ENCODE results near the gene WBP4. TPM values are rescaled to one million over a fixed set of nuclear protein-coding genes. Genes with fewer than 3 reads are reported as not detected.

WBP4 gene
- total RNA-seq, 1 donor = 8.7 TPM

GRCh38 chr13:41019578-41020347 is 41.5 kb upstream of the WBP4 start:
- no peak for DNase-seq (ENCODE audit: insufficient read length, low spot score, missing footprints)
- peaks cover 83% of the 10 kb centered on the region for H3K79me2 ChIP-seq (ENCODE audit: insufficient read depth, low read length)
- peaks cover 11% of the 10 kb centered on the region for H4K20me1 ChIP-seq (ENCODE audit: insufficient read depth, low read length)
- H3K9me3 ChIP-seq (ENCODE audit: low read depth, low read length) = no peaks in the 10 kb centered on the region
- H3K4me2 ChIP-seq (ENCODE audit: insufficient read depth, low read length) = no peak overlapping the region
- no peak overlapping the region for H3K27ac ChIP-seq (ENCODE audit: low read depth, low read length)
- no peaks in the 10 kb centered on the region for H3K27me3 ChIP-seq (ENCODE audit: insufficient read depth, low read length)
- peaks cover 11% of the 10 kb centered on the region for H3K4me1 ChIP-seq (ENCODE audit: insufficient read depth, low read length)
- H3K36me3 ChIP-seq (ENCODE audit: insufficient read depth, low read length) = no peaks in the 10 kb centered on the region
- no peak for TF ChIP-seq CTCF (IDR thresholded peaks at IDR 0.05; ENCODE audit: extremely low read depth, low read depth, low read length)
- no peak overlapping the region for H3K4me3 ChIP-seq (ENCODE audit: insufficient read depth, low read length)
- no peak overlapping the region for H2AFZ ChIP-seq (ENCODE audit: low read length)

DNA sequence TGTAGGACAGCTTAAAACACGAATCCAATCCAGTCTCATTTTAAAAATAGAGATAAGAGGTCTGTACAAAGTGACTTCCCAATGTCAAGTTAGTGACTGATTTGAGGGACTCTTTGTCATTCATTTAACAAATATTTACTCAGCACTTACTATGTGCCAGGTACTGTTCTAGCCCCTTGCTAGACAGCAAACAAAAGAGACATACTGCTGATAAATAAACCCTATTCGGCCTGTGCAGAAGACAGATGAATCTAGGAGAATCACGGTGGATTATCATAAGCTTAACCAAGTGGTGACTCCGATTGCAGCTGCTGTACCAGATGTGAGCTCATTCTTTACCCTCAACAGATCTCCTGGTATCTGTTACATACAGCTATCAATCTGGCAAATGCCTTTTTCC is 35.8 kb upstream of the WBP4 start:
- H4K20me1 ChIP-seq (ENCODE audit: insufficient read depth, low read length) = peaks cover 35% of the 10 kb centered on the region
- H3K4me3 ChIP-seq (ENCODE audit: insufficient read depth, low read length) = no peak overlapping the region
- H3K27me3 ChIP-seq (ENCODE audit: insufficient read depth, low read length) = no peaks in the 10 kb centered on the region
- DNase-seq (ENCODE audit: insufficient read length, low spot score, missing footprints) = no peak
- no peak overlapping the region for H2AFZ ChIP-seq (ENCODE audit: low read length)
- TF ChIP-seq CTCF (IDR thresholded peaks at IDR 0.05; ENCODE audit: extremely low read depth, low read depth, low read length) = no peak
- H3K4me2 ChIP-seq (ENCODE audit: insufficient read depth, low read length) = no peak overlapping the region
- no peaks in the 10 kb centered on the region for H3K9me3 ChIP-seq (ENCODE audit: low read depth, low read length)
- no peaks in the 10 kb centered on the region for H3K36me3 ChIP-seq (ENCODE audit: insufficient read depth, low read length)
- peaks cover 10% of the 10 kb centered on the region for H3K4me1 ChIP-seq (ENCODE audit: insufficient read depth, low read length)
- H3K79me2 ChIP-seq (ENCODE audit: insufficient read depth, low read length) = peaks cover 84% of the 10 kb centered on the region
- no peak overlapping the region for H3K27ac ChIP-seq (ENCODE audit: low read depth, low read length)

DNA sequence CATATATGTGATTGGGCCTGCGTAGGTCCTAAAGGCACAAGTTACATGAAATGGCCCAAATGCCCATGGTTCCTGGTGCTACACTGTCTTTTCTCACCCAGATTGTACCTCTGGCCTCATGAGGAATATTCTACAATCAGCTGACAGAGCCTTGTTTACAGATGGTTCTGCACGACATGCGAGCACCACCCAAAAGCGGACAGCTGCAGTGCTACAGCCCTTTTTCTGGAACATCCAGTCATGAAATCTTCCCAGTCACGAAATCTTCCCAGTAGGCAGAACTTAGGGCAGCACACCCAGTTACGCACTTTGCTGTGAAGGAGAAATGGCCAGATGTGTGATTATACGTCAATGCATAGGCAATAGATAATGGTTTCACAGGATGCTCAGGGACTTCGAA is 34.5 kb upstream of the WBP4 start:
- Histone ChIP-seq H3K4me3 (ENCODE audit: insufficient read depth, low read length) (no peak overlapping the region), H3K4me1 (ENCODE audit: insufficient read depth, low read length) (peaks cover 10% of the 10 kb centered on the region), H3K27ac (ENCODE audit: low read depth, low read length) (no peak overlapping the region), H4K20me1 (ENCODE audit: insufficient read depth, low read length) (peaks cover 38% of the 10 kb centered on the region), H2AFZ (ENCODE audit: low read length) (no peak overlapping the region), H3K79me2 (ENCODE audit: insufficient read depth, low read length) (peaks cover 80% of the 10 kb centered on the region), H3K9me3 (ENCODE audit: low read depth, low read length) (no peaks in the 10 kb centered on the region), H3K36me3 (ENCODE audit: insufficient read depth, low read length) (no peaks in the 10 kb centered on the region), H3K27me3 (ENCODE audit: insufficient read depth, low read length) (no peaks in the 10 kb centered on the region), H3K4me2 (ENCODE audit: insufficient read depth, low read length) (no peak overlapping the region)
- no peak for DNase-seq (ENCODE audit: insufficient read length, low spot score, missing footprints)
- TF ChIP-seq CTCF (IDR thresholded peaks at IDR 0.05; ENCODE audit: extremely low read depth, low read depth, low read length) = no peak

- Histone ChIP-seq H3K4me3 (ENCODE audit: insufficient read depth, low read length) (no peak overlapping the region), H3K4me2 (ENCODE audit: insufficient read depth, low read length) (no peak overlapping the region), H3K36me3 (ENCODE audit: insufficient read depth, low read length) (no peaks in the 10 kb centered on the region), H3K27me3 (ENCODE audit: insufficient read depth, low read length) (no peaks in the 10 kb centered on the region), H2AFZ (ENCODE audit: low read length) (no peak overlapping the region), H3K79me2 (ENCODE audit: insufficient read depth, low read length) (peaks cover 73% of the 10 kb centered on the region), H4K20me1 (ENCODE audit: insufficient read depth, low read length) (peaks cover 38% of the 10 kb centered on the region), H3K27ac (ENCODE audit: low read depth, low read length) (peak overlapping the region; percentile 19), H3K9me3 (ENCODE audit: low read depth, low read length) (no peaks in the 10 kb centered on the region), H3K4me1 (ENCODE audit: insufficient read depth, low read length) (peaks cover 10% of the 10 kb centered on the region)
- DNase-seq (ENCODE audit: insufficient read length, low spot score, missing footprints) = no peak
- no peak for TF ChIP-seq CTCF (IDR thresholded peaks at IDR 0.05; ENCODE audit: extremely low read depth, low read depth, low read length)
Observed at GRCh38 chr13:41028051-41028450, 33.3 kb upstream of the WBP4 start.
